LNCaP clone FGC (cell line): ENCODE data around the gene CAPN10.
A peak's percentile ranks its signal among the peaks of the same experiment; 100 is the strongest.

ENCODE experiments used
- DNase-seq: peaks from one replicate; pipeline ENCODE4 v3.0.0-alpha.2; 2011; ENCODE audit warnings: low read depth
- H3K4me3 ChIP-seq: 2 replicates; pipeline ENCODE4 v1.5.1; 2011; ENCODE audit warnings: mild to moderate bottlenecking, low read depth, low read length, control low read depth
- TF ChIP-seq, protein P1 (sequence below): IDR thresholded peaks from 2 replicates; pipeline ENCODE4 v1.5.1; 2012; ENCODE audit warnings: mild to moderate bottlenecking; ENCODE audit not compliant: control insufficient read depth, insufficient read depth; ENCODE audit errors: extremely low read depth

The CAPN10 gene

GRCh38 chr2:240588006-240588655 is 1.6 kb downstream of the CAPN10 start:
- TF ChIP-seq, protein P1, sequence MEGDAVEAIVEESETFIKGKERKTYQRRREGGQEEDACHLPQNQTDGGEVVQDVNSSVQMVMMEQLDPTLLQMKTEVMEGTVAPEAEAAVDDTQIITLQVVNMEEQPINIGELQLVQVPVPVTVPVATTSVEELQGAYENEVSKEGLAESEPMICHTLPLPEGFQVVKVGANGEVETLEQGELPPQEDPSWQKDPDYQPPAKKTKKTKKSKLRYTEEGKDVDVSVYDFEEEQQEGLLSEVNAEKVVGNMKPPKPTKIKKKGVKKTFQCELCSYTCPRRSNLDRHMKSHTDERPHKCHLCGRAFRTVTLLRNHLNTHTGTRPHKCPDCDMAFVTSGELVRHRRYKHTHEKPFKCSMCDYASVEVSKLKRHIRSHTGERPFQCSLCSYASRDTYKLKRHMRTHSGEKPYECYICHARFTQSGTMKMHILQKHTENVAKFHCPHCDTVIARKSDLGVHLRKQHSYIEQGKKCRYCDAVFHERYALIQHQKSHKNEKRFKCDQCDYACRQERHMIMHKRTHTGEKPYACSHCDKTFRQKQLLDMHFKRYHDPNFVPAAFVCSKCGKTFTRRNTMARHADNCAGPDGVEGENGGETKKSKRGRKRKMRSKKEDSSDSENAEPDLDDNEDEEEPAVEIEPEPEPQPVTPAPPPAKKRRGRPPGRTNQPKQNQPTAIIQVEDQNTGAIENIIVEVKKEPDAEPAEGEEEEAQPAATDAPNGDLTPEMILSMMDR, result no peak
- DNase-seq, result no peak
- H3K4me3 ChIP-seq, result peak overlapping the region; percentile 83

DNA sequence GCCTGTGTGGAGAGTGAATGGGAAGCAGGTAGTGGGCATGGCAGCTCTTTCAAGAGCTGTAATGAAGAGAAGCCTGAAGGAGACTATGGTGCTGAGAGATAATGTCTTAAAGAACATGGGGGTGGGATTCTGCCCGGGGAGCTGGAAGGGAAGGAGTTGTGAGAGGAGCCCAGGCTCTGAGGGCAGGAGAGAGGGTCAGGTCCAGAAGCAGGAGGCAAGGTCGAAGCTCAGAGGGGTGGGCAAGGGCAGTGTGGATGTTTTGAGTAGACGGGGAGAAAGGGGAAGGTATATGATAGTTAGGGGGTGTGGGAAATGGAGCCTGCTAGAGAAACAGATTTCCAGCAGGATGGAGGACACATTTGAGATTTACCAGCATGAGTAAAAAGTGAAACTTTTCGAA is 2.1 kb downstream of the CAPN10 start:
- no peak overlapping the region for H3K4me3 ChIP-seq
- TF ChIP-seq, protein P1, result no peak
- DNase-seq, result no peak

DNA sequence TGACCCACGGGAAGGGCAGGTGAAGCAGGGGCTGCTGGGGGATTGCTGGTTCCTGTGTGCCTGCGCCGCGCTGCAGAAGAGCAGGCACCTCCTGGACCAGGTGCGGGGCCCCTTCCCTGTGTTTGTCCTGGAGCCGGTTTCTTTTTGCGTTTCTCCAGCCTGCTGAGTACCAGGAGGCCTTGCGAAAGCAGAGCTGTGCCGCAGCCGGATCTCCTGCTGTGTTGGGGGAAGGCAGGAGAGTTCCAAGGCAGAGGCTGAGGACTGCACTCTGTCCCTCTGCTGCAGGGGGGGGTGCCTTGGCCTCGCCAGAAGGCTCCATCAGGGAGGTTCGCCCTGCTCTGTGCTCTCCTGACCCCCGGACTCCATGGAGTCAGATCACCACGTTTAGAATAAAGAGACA is 2.8 kb downstream of the CAPN10 start:
- H3K4me3 ChIP-seq, result no peak overlapping the region
- TF ChIP-seq, protein P1, result no peak
- DNase-seq, result no peak

- TF ChIP-seq, protein P1, result no peak
- DNase-seq, result no peak
- H3K4me3 ChIP-seq, result no peak overlapping the region
These were observed 3.5 kb downstream of the CAPN10 start for GRCh38 chr2:240589850-240590525.

- no peak for DNase-seq
- H3K4me3 ChIP-seq, result no peak overlapping the region
- TF ChIP-seq, protein P1, result no peak
These were observed 4.2 kb downstream of the CAPN10 start for GRCh38 chr2:240590681-240591111.

GRCh38 chr2:240591226-240591625 is 4.7 kb downstream of the CAPN10 start:
- TF ChIP-seq, protein P1, result no peak
- no peak for DNase-seq
- H3K4me3 ChIP-seq, result no peak overlapping the region
